KOPT-K1 (cell line): ENCODE results near the gene CCDC9.
A peak's percentile ranks its signal among the peaks of the same experiment; 100 is the strongest.
"Not testable (repeated sequence)": the region's sequence is repeated elsewhere in the genome, so short reads cannot be mapped to it uniquely, and the experiment has no call there.

Experiments used
- H3K27ac ChIP-seq: fragments of 200-600 bp; sonication (generic); 2 replicates; pipeline ENCODE4 v1.5.1; 2016; ENCODE audit warnings: antibody characterized with exemption, mild to moderate bottlenecking, low read depth, low read length; ENCODE audit not compliant: poor library complexity, severe bottlenecking
- H3K36me3 ChIP-seq: fragments of 200-600 bp; sonication (generic); 2 replicates; pipeline ENCODE4 v1.5.1; 2017; ENCODE audit warnings: antibody characterized with exemption, mild to moderate bottlenecking, low read length, moderate library complexity; ENCODE audit not compliant: insufficient read depth
- H3K9me3 ChIP-seq: fragments of 200-600 bp; sonication (generic); 2 replicates; pipeline ENCODE4 v1.5.1; 2017; ENCODE audit warnings: antibody characterized with exemption, low read length, mild to moderate bottlenecking; ENCODE audit not compliant: insufficient read depth, poor library complexity, severe bottlenecking

CCDC9 gene

DNA sequence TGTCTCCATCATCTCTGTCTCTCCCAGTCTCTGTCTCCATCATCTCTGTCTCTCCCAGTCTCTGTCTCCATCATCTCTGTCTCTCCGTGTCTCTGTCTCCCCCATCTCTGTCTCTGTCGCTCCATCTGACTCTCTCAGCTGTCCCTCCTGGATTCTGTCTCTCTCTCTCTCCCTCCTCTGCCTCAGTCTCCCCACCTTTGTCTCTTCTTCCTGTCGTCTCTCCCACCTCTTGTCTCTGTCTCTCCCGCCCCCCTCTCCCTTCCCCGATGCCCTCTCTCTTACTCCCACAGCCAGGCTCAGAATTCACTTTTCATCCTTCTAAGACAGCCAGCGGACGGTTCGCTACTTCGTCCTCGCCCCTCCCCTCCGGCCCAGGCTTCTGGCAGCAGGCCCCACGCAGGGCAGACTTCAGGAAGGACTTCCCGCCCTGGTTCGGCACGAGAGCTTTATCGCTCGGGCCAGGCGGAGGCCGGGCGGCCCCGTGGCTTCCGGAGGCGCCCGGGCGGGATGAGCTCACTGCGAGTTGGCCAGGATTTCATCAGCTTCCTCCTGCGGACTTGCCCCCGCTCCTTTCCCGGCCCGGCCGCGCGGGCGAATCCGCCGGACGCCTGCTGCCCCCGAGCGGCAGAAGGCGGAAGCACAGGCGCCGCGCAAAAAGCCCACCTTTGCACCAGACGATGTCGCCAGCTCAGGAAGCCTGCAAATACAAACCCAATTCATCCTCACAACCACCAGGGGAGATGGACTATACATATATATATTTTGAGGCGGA lies 12.4 kb upstream of the CCDC9 start:
- H3K36me3 ChIP-seq: no peaks in the 10 kb centered on the region
- no peak overlapping the region for H3K27ac ChIP-seq
- H3K9me3 ChIP-seq: no peaks in the 10 kb centered on the region

DNA sequence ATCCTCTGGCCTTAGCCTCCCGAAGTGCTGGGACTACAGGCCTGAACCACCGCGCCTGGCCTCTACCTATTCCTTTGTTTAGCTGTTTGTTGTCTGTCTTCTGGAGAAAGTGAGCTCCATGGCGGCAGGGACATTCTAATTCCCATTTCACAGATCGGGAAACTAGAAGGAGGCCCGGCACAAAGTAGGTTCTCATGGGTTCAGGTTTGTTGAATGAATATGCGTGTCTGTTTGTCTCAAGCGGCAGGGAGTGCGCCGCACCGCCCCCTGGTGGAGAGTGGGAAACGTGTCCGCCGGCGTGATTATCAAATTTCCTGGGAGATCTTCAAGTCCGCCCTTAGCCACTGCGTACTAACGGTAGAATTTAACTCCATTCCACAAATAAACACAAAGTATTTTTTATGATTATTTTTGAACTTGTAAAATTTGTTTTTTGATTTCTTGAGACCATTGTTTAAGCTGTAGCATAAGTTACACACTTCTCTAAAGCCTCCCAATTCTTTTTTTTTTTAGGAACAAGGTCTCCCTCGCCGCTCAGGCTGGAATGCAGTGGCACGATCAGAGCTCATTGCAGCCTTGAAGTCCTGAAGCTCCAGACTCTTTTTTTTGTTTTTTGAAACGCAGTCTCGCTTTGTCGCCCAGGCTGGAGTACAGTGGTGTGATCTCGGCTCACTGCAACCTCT lies 8.9 kb upstream of the CCDC9 start:
- H3K36me3 ChIP-seq: no peaks in the 10 kb centered on the region
- H3K27ac ChIP-seq: no peak overlapping the region
- no peaks in the 10 kb centered on the region for H3K9me3 ChIP-seq

DNA sequence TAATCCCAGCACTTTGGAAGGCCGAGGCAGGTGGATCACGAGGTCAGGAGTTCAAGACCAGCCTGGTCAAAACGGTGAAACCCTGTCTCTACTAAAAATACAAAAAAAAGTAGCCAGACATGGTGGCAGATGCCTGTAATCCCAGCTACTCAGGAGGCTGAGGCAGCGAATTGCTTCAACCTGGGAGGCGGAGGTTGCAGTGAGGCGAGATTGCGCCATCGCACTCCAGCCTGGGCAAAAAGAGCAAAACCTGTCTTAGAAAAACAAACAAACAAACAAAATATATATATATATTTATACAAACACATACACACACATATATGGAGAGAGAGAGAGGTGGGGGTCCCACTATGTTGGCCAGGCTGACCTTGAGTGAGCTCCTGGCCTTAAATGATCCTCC lies 3.3 kb upstream of the CCDC9 start:
- H3K9me3 ChIP-seq, H3K36me3 ChIP-seq, H3K27ac ChIP-seq: not testable (repeated sequence)

DNA sequence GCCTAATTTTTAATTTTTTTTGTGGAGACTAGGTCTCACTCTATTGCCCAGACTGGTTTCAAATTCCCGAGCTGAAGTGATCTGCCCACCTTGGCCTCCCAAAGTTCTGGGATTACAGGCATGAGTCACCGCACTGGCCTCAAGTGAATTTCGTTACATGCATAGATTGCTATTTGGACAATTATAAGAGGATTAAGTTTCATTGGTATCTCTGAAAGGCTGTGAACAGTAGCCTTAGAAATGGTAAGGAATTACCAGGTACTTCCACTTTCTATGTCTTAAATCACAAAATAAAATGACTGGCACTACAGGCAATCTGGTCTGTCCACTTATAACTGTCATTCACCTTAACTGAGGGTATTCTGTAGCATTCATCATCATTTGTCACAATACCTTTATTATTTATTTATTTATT lies 2.9 kb upstream of the CCDC9 start:
- H3K36me3 ChIP-seq: no peaks in the 10 kb centered on the region
- H3K9me3 ChIP-seq: no peaks in the 10 kb centered on the region
- H3K27ac ChIP-seq: no peak overlapping the region

DNA sequence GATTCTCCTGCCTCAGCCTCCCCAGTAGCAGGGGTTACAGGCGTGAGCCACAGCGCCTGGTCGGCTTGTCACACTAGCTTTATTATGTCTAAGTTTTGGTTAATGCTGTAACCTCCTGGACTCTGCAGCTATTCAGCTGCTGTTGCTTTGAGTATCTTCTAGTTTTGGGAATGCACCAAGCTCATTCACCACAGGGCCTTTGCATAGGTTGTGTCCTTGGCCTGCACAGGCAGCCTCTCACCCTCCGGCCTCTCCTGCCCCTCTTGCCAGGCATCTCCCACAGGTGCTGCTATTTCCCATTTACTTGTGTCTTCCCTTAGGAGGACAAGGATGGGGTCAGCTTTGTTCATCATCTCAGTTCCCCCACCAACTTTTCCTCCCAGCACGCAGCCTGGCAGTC lies 2.4 kb upstream of the CCDC9 start:
- H3K9me3 ChIP-seq: no peaks in the 10 kb centered on the region
- H3K27ac ChIP-seq: no peak overlapping the region
- 0 out of 2 replicates have a peak, but pooled peaks cover 5% of the 10 kb centered on the region for H3K36me3 ChIP-seq

DNA sequence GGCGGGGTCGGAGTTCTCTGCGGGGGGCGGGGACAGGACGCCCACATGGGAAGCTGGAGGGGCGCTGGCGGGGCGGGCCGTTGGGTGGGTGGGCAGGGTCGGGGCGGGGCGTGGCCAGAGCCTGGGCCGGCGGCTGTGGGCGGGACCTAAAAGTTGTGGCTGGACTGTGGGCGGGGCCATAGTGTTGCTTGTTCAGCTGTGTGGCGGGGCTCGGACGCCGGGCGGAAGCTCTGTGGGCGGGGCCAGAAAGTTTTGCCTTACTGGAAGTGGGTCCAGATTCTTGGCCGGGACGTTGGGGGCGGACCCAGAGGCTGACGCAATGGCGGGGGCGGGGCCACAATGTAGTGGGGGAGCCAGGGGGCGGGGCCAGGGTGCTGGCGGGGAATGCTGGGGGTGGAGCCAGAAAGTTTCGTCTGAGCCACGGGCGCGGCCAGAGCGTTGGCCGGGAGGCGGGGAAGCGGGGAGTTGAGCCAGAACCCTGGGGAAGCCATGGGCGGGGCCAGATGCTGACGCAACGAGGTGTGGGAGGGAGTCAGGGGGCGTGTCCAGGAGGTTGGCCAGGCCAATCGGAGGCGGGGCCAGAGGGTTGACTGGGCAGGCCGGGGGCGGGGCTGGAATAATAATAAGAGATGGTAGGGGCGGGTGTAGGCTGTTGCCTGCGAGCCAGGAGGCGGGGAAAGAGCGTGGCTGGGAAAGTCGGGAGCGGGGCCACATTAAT lies 527 bp downstream of the CCDC9 start:
- H3K36me3 ChIP-seq: peaks cover 30% of the 10 kb centered on the region; the same call in 1 of the 2 replicates
- peak overlapping the region; percentile 57 for H3K27ac ChIP-seq
- no peaks in the 10 kb centered on the region for H3K9me3 ChIP-seq

DNA sequence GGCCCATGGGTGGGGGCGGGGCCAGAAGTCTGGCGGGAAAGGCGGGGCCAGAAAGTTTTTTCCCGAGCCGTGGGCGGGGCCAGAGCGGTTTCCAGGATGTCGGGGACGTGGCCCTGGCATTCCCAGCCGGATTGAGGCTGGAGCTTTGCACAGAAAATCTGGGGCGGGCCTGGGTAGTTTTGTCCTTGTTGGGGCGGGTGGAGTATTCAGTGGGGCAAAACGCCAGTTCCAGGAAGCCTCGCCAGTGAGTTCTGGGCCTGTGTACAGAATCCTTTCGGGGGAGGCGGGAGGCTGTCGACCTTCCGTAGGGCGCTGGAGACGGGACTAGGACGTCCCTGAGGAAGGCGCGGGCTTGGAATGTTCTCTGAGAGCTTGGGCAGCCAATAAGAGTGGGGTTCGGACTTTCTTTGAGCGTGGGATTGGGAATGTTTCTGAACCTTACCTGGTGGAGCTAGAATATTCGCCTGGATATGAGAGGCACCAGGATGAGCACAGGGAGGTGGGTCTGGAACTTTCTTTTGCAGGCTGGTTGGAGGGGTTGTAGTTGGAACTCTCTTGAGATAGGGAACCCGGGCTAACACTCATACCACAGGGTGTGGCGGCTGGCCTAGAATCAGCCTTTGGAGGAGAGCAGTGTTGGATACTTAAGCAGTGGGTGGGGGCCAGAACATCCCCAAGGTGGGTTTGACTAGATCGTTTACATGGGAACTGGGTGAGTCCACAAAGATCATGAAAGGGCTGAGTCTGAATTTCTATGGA lies 1.3 kb downstream of the CCDC9 start:
- H3K27ac ChIP-seq: peak overlapping the region; percentile 57
- H3K36me3 ChIP-seq: peaks cover 38% of the 10 kb centered on the region; the same call in 1 of the 2 replicates
- no peaks in the 10 kb centered on the region for H3K9me3 ChIP-seq

DNA sequence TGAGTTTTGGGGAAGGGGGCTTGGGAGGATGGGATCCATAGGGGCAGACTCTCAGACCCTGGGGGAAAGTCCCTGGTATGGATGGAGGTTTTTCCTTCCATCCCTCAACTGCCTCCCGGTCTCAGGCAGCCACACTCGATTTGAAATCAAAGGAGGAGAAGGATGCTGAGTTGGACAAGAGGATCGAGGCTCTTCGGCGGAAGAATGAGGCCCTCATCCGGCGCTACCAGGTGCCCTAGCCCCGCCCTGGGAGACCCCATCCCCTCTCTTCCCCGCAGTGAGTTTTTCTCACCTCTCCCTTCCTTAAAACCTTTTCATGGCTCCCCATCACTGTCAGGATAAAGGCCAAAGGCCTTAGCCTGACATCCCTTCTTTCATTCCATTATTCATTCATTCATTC lies 2.1 kb downstream of the CCDC9 start:
- H3K27ac ChIP-seq: peak overlapping the region; percentile 57
- H3K9me3 ChIP-seq: no peaks in the 10 kb centered on the region
- peaks cover 38% of the 10 kb centered on the region; the same call in 1 of the 2 replicates for H3K36me3 ChIP-seq

DNA sequence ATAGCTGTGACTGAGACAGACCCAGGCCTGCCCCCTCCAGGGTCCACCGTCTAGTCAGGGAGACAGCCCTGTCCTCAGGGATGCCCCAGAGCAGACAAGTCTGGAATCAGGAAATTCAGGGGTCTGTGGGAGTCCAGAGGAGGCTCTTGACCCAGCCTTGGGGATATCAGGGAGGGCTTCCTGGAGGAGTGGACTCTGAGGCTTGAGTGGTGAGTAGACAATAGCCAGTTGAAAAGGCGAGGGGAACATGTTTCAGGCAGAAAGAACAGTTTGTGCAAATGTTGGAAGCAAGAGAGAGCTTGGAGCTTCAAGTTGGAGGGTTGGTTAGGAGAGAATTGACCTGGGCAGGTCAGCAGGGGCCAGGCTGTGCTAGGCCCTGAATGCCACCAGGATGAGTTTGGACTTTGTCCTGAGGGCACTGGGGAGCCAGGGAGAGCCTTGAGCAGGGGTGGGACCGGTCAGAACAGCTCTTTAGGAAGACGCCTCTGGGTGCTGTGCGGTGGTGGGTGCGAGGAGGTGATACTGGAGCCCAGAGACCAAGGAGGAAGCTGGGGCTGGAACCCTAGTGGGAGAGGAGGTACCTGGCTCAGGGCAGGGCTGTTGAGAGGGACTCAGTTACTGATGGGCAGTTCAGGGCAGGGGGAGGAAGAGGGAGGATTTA lies 2.7 kb downstream of the CCDC9 start:
- no peaks in the 10 kb centered on the region for H3K9me3 ChIP-seq
- H3K27ac ChIP-seq: no peak overlapping the region
- H3K36me3 ChIP-seq: peaks cover 38% of the 10 kb centered on the region; the same call in 1 of the 2 replicates

DNA sequence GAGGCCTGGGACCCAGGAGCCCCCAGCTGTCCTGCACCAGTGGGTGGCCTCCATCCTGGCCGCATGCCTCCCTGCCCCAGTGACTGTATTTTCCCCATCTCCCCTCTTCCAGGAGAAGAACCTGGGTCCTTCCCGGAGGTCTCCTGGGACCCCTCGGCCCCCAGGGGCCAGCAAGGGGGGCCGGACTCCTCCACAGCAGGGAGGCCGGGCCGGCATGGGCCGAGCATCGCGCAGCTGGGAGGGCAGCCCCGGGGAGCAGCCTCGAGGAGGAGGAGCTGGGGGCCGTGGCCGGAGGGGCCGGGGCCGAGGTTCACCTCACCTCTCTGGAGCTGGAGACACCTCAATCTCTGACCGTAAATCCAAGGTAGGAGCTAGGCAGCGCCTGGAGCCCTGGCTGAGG lies 4.2 kb downstream of the CCDC9 start:
- Histone ChIP-seq H3K36me3 (peaks cover 53% of the 10 kb centered on the region; the same call in 1 of the 2 replicates), H3K9me3 (no peaks in the 10 kb centered on the region), H3K27ac (no peak overlapping the region)

DNA sequence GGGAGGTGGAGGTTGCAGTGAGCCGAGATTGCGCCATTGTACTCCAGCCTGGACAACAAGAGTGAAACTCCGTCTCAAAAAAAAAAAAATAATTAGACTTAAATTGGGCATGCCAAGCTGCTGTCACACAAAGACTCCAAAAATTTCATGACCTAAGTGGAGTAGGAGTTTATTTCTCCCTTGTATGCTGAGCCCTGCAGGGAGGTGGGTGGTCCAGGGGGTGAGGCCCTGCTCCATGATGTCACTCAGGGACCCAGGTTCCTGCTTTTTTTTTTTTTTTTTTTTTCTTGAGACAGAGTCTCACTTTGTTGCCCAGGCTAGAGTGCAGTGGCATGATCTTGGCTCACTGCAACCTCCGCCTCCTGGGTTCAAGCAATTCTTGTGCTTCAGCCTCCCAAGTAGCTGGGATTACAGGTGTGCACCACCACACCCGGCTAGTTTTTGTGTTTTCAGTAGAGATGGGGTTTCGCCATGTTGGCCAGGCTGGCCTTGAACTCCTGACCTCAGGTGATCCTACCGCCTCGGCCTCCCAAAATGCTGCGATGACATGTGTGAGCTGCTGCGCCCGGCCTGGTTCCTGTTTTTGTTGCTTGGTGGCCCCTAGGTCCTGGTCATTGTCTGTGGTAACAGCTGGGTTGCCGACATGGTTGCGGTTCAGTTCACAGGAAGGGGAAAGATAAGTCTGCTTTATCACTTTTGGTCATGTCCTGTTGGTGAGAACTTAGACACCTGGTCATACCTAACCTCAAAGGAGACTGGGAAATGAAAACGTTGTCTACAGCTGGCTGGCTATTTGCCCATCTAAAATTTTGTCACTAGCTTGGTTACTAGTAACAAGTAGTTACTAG lies 5.8 kb downstream of the CCDC9 start:
- not testable (repeated sequence) for H3K9me3 ChIP-seq, H3K27ac ChIP-seq
- H3K36me3 ChIP-seq: peaks cover 66% of the 10 kb centered on the region; the same call in 1 of the 2 replicates

DNA sequence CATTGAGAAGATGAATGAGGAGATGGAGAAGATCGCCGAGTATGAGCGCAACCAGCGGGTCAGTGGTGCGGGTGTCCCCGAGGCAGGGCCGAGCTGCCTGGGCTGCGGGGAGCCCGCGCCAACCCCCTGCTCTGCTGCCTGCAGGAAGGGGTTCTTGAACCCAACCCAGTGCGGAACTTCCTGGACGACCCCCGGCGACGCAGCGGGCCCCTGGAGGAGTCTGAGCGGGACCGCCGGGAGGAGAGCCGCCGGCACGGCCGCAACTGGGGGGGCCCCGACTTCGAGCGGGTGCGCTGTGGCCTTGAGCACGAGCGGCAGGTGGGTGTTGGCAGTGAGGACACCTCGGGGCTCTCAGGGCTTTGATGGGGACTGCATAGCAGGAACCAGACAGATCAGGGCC lies 8.3 kb downstream of the CCDC9 start:
- peaks cover 64% of the 10 kb centered on the region; the same call in 1 of the 2 replicates for H3K36me3 ChIP-seq
- H3K9me3 ChIP-seq: no peaks in the 10 kb centered on the region
- no peak overlapping the region for H3K27ac ChIP-seq

DNA sequence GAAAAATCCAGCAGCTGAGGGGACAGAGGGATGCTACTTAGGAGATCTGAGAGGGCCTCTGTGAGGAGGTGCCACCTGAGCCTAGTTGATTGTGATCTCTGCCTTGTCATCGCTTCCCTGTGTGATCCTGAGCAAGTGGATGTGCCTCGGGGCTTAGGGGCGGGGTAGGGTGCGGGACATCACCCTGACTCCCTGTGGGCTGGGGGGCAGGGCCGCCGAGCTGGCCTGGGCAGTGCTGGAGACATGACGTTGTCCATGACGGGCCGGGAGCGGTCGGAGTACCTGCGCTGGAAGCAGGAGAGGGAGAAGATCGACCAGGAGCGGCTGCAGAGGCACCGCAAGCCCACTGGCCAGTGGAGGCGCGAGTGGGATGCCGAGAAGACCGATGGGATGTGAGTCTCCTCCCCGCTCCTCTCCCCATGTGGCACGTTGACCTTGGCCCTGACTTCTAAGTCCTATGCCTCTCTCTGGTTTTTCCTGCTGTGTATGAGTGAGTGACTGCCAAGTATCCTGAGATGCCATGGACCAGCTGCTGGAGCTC lies 10.1 kb downstream of the CCDC9 start:
- H3K27ac ChIP-seq: no peak overlapping the region
- peaks cover 59% of the 10 kb centered on the region; the same call in 1 of the 2 replicates for H3K36me3 ChIP-seq
- no peaks in the 10 kb centered on the region for H3K9me3 ChIP-seq
